Uterus (tissue), 2 donors: Measurements from ENCODE around the gene BUB1.
"Not testable (repeated sequence)": the region's sequence is repeated elsewhere in the genome, so short reads cannot be mapped to it uniquely, and the experiment has no call there.

ENCODE experiments used
- POLR2A ChIP-seq, 2 donors: fragments of 450-650 bp; IDR thresholded peaks; one replicate each; pipeline ENCODE4 v1.6.1; 2016; ENCODE audit warnings: antibody characterized with exemption in 2 of 2, mild to moderate bottlenecking in 1 of 2, moderate library complexity in 1 of 2
- TF ChIP-seq, protein P1 (sequence below), 4 experiments: fragments of 200-600 bp in 2 of 4; fragments of 450-650 bp in 2 of 4; sonication (generic) in 2 of 4; IDR thresholded peaks; one replicate each; pipeline ENCODE4 v1.5.1; 2016 to 2019; ENCODE audit warnings: antibody characterized with exemption in 4 of 4, mild to moderate bottlenecking in 2 of 4, moderate library complexity in 1 of 4

DNA sequence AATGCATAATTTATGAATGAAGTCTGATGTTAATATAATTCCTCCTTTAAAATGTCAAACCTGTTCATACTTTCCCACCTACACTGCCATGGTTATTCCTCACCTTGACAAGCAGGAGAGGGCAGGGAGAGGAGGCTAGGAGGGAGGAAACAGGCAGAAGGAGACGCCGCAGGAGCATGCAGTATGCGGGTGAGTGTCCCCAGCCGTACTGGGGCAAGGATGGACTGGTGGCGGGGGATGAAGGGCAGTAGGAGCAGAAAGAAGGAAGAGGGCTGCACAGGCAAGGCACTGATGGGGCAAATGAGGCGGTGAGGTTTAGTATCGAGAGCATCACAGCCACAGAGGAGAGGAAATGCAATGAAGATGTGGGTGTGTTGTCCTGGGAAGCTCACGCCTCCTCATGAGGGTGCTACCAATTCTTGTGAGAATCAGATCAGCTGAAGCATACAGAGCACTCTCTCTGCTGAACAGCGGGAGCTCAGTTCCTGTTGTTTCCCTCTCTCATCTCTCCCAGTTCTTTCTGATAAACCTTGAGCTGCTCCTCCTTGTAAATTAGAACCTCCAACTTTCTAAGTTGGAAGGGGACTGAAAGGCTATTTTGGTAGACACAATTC is 58.4 kb downstream of the BUB1 start:
- not testable (repeated sequence) for TF ChIP-seq POLR2A (IDR thresholded peaks at IDR 0.05)
- TF ChIP-seq, protein P1, sequence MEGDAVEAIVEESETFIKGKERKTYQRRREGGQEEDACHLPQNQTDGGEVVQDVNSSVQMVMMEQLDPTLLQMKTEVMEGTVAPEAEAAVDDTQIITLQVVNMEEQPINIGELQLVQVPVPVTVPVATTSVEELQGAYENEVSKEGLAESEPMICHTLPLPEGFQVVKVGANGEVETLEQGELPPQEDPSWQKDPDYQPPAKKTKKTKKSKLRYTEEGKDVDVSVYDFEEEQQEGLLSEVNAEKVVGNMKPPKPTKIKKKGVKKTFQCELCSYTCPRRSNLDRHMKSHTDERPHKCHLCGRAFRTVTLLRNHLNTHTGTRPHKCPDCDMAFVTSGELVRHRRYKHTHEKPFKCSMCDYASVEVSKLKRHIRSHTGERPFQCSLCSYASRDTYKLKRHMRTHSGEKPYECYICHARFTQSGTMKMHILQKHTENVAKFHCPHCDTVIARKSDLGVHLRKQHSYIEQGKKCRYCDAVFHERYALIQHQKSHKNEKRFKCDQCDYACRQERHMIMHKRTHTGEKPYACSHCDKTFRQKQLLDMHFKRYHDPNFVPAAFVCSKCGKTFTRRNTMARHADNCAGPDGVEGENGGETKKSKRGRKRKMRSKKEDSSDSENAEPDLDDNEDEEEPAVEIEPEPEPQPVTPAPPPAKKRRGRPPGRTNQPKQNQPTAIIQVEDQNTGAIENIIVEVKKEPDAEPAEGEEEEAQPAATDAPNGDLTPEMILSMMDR (IDR thresholded peaks at IDR 0.05) = not testable (repeated sequence)
